Fibroblast of lung (primary cell): Measurements from ENCODE around the gene LUZP2.

Source experiments
- EZH2 ChIP-seq: IDR thresholded peaks from 2 replicates; pipeline ENCODE4 v1.5.1; 2012; ENCODE audit warnings: low read length, control low read depth, mild to moderate bottlenecking; ENCODE audit errors: missing control alignments
- TF ChIP-seq, protein P1 (sequence below), 2 donors: IDR thresholded peaks in 1 of 2; conservative IDR thresholded peaks in 1 of 2; 1 replicate in 1 of 2; 2 replicates in 1 of 2; pipeline ENCODE4 v1.5.1; 2011 to 2012; ENCODE audit warnings: low read length in 2 of 2, control low read depth in 1 of 2, inconsistent platforms in 1 of 2, low read depth in 1 of 2, mild to moderate bottlenecking in 1 of 2

DNA sequence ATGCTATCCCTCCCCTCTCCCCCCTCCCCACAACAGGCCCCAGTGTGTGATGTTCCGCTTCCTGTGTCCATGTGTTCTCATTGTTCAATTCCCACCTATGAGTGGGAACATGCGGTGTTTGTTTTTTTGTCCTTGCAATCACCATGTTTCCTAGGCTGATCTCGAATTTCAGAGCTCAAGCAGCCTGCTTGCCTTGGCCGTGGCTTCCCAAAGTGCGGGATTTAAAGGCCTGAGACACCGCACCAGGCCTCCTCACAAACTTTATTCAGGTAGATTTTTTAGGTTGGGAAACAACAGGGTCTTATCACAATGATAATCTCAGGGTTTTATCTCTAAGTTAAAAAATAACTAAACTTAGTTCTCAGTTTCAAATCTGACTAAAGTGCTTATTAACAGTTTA is 125.4 kb downstream of the LUZP2 start:
- TF ChIP-seq, protein P1, sequence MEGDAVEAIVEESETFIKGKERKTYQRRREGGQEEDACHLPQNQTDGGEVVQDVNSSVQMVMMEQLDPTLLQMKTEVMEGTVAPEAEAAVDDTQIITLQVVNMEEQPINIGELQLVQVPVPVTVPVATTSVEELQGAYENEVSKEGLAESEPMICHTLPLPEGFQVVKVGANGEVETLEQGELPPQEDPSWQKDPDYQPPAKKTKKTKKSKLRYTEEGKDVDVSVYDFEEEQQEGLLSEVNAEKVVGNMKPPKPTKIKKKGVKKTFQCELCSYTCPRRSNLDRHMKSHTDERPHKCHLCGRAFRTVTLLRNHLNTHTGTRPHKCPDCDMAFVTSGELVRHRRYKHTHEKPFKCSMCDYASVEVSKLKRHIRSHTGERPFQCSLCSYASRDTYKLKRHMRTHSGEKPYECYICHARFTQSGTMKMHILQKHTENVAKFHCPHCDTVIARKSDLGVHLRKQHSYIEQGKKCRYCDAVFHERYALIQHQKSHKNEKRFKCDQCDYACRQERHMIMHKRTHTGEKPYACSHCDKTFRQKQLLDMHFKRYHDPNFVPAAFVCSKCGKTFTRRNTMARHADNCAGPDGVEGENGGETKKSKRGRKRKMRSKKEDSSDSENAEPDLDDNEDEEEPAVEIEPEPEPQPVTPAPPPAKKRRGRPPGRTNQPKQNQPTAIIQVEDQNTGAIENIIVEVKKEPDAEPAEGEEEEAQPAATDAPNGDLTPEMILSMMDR (conservative IDR thresholded peaks at IDR 0.05 in 1 of 2, IDR thresholded peaks at IDR 0.05 in 1 of 2; ENCODE audit: low read depth in 1 of 2, low read length in 2 of 2): no peak
- TF ChIP-seq EZH2: no peak
